GM12872 (cell line): Measurements from ENCODE around the gene MTR.

Experiments
- TF ChIP-seq, protein P1 (sequence below): IDR thresholded peaks from 3 replicates; pipeline ENCODE4 v1.5.1; 2011; ENCODE audit warnings: low read depth, mild to moderate bottlenecking, low read length, moderate library complexity; ENCODE audit not compliant: insufficient read depth

The MTR gene

DNA sequence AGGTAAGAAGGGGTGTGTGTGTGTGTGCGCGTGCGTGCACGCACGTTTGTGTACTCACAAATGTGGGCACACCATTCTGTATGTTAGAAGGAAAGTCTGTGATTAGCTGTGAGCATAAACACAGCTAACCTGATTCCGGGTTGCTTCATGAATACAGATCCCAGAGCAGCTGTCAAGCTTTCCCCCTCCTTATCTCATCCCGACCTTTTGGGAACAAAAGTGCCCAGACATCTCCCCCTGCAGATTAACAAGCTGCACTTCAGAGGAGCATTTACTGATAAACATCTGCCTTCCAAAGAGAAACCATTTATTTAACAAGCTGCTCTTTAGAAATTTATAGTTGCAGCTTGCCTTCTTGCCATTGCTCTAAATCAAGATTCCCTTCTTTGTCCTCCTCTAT, 112.1 kb downstream of the MTR start:
- TF ChIP-seq, protein P1, sequence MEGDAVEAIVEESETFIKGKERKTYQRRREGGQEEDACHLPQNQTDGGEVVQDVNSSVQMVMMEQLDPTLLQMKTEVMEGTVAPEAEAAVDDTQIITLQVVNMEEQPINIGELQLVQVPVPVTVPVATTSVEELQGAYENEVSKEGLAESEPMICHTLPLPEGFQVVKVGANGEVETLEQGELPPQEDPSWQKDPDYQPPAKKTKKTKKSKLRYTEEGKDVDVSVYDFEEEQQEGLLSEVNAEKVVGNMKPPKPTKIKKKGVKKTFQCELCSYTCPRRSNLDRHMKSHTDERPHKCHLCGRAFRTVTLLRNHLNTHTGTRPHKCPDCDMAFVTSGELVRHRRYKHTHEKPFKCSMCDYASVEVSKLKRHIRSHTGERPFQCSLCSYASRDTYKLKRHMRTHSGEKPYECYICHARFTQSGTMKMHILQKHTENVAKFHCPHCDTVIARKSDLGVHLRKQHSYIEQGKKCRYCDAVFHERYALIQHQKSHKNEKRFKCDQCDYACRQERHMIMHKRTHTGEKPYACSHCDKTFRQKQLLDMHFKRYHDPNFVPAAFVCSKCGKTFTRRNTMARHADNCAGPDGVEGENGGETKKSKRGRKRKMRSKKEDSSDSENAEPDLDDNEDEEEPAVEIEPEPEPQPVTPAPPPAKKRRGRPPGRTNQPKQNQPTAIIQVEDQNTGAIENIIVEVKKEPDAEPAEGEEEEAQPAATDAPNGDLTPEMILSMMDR: no peak

- TF ChIP-seq, protein P1: no peak
These were observed 113.6 kb downstream of the MTR start for GRCh38 chr1:236908669-236909068.

DNA sequence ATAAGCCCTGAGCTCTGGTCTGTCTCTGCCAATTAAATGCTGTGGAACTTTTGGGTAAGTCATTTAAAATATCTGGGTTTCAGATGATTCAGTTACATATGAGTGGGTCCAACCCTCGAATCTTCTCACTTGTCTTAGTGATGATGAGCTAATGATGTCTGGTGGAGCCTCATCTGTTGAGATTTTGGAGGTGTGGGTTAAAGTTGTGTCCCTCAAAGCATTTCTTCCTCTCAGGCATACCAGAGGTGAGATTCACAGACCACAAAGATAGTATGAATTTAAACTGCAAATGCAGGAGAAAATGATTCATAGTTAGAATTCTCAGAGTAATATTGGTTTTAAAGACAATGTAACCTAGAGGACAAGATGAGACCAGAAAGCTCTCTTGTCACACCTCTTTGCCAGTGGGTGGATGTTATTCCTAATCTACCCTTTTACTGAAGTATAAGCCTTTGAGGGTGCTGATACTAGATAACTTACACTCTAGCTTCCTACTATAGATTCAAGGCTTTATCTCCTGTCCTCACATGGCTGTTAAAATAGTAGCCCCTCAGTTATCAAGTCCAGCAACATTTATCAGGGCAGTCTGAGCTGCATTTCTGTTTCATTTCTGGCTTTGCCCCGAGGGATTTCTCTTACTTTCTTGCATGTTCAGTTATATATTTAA, 118.4 kb downstream of the MTR start:
- TF ChIP-seq, protein P1: no peak

GRCh38 chr1:236914375-236914774, 119.3 kb downstream of the MTR start:
- TF ChIP-seq, protein P1: no peak

DNA sequence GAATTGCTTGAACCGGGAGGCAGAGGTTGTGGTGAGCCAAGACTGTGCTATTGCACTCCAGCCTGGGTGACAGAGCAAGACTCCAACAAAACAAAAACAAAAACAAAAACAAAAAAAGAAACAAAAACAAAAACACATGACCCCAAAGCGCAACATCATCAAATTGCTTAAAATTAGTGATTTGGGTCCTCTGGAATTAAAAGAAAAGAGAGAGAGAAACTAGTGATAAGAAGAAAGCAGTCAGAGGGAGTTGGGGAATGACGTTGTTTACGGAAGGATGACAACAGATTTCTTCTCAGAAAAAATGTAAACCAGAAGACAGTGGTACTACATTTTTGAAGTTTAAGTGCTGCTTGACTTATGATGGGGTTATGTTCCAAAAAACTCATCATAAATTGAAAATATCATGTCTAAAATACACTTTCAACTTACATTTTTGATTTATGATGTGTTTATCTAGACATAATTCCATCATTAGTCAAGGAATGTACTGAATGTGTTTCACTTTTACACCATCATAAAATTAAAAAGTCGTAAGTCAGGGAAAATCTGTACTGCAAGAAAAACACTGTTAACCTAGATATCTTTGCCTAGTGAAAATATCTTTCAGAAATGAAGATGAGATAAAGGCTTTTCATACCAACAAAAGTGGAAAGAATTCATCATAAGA, 121.2 kb downstream of the MTR start:
- TF ChIP-seq, protein P1: no peak

DNA sequence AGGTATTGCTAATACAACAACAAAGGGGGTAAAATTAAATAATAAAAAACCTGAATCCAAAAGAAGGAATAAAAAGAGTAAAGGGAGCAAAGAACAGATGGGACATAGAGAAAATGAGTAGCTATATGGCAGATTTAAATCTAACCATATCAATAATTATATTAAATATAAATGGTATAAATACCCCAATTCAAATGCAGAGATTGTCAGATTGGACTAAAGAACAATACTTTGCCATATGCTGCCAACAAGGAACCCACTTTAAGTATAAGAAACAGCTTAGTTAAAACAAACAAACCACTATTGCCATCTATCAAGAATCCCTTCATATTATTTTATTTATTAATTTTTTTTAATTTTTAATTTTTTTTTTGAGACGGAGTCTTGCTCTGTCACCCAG, 122.4 kb downstream of the MTR start:
- TF ChIP-seq, protein P1: no peak

DNA sequence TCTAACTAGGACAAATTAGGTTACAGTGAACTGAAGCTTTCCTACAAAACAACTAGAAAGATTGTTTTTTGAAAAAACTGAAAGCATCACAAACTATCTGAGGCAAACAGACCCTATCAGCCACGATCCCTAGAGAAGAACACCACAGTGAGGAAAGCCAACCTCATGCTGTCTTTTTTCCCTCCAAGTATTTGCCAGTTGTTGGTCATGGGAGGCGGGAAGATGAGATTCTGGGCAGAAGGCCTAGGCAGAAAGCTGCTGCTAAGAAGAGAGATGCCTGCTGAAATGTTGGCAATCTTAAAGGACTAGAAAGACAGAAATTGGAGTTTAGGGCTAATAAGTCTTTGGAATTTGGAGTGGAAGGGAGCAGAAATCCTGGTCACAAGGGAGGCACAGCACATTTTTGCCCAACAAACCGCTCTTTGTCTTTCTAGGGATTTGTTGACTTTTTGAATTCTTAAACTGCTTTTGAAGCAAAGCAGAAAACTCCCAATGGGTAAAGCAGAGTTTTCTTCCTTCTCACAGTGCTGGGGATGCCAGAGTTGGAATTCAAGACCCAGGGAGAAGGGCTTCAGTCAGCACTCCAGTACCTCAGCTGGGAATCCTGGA, 125.3 kb downstream of the MTR start:
- TF ChIP-seq, protein P1: no peak
